Brain pericyte (primary cell): ENCODE measurements around the gene LRRC53.

Source experiments
- DNase-seq: peaks from one replicate; pipeline ENCODE4 v3.0.0-alpha.2; 2012; ENCODE audit warnings: low read depth, low spot score

Gene LRRC53

GRCh38 chr1:74436078-74436477 is 76.3 kb downstream of the LRRC53 start:
- no peak for DNase-seq

- no peak for DNase-seq
Measured at GRCh38 chr1:74434321-74434720, 78.1 kb downstream of the LRRC53 start.

- DNase-seq = no peak
Measured at GRCh38 chr1:74432325-74432724, 80.1 kb downstream of the LRRC53 start.

GRCh38 chr1:74431531-74431930 is 80.9 kb downstream of the LRRC53 start:
- DNase-seq = no peak

GRCh38 chr1:74430342-74430934 is 82.0 kb downstream of the LRRC53 start:
- DNase-seq = no peak

GRCh38 chr1:74429580-74429979 is 82.8 kb downstream of the LRRC53 start:
- no peak for DNase-seq

GRCh38 chr1:74427681-74428080 is 84.7 kb downstream of the LRRC53 start:
- no peak for DNase-seq

- no peak for DNase-seq
Measured at GRCh38 chr1:74426208-74426937, 86.0 kb downstream of the LRRC53 start.

GRCh38 chr1:74425676-74426075 is 86.7 kb downstream of the LRRC53 start:
- no peak for DNase-seq

GRCh38 chr1:74423471-74423870 is 88.9 kb downstream of the LRRC53 start:
- no peak for DNase-seq

GRCh38 chr1:74422421-74423292 is 89.8 kb downstream of the LRRC53 start:
- DNase-seq = no peak

GRCh38 chr1:74420467-74420866 is 91.9 kb downstream of the LRRC53 start:
- no peak for DNase-seq
